MM.1S (cell line): Measurements from ENCODE around the gene KRT39.

Source experiments
- EZH2 ChIP-seq: fragments of 300-600 bp; sonication (generic); optimal IDR thresholded peaks from 2 replicates; pipeline ENCODE3; 2017; ENCODE audit warnings: low read depth, mild to moderate bottlenecking, antibody characterized with exemption, low read length, mixed read lengths
- TF ChIP-seq, protein P1 (sequence below): fragments of 300-600 bp; sonication (generic); IDR thresholded peaks from 2 replicates; pipeline ENCODE4 v1.5.1; 2016; ENCODE audit warnings: antibody characterized with exemption, low read length, mixed read lengths

DNA sequence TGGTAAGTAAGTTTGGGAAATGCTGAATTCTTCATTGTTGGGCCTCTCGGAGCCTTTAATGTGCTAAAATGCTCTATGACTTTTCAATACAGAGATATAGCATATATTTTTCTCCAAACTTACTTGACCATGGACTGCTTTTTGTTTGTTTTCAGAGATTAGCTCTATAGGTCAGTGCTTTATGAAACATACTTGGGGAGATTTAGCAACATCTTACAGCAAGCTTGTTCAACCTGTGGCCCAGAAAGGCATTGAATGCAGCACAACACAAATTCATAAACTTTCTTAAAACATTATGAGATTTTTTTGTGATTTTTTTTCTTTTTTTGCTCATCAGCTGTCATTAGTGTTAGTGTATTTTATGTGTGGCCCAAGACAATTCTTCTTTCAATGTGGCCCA is 43.2 kb upstream of the KRT39 start:
- TF ChIP-seq, protein P1, sequence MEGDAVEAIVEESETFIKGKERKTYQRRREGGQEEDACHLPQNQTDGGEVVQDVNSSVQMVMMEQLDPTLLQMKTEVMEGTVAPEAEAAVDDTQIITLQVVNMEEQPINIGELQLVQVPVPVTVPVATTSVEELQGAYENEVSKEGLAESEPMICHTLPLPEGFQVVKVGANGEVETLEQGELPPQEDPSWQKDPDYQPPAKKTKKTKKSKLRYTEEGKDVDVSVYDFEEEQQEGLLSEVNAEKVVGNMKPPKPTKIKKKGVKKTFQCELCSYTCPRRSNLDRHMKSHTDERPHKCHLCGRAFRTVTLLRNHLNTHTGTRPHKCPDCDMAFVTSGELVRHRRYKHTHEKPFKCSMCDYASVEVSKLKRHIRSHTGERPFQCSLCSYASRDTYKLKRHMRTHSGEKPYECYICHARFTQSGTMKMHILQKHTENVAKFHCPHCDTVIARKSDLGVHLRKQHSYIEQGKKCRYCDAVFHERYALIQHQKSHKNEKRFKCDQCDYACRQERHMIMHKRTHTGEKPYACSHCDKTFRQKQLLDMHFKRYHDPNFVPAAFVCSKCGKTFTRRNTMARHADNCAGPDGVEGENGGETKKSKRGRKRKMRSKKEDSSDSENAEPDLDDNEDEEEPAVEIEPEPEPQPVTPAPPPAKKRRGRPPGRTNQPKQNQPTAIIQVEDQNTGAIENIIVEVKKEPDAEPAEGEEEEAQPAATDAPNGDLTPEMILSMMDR = no peak
- no peak for TF ChIP-seq EZH2
